Measurements from ENCODE around the gene CFAP45.

CFAP45 gene

GRCh38 chr1:159877695-159878444 is 22.1 kb downstream of the CFAP45 start:
- no peak for DNase-seq (ENCODE audit: low read depth, low spot score)

GRCh38 chr1:159873530-159874143 is 26.3 kb downstream of the CFAP45 start:
- no peak for DNase-seq (ENCODE audit: low read depth, low spot score)

GRCh38 chr1:159872891-159873290 is 27.1 kb downstream of the CFAP45 start:
- DNase-seq (ENCODE audit: low read depth, low spot score), result no peak

DNA sequence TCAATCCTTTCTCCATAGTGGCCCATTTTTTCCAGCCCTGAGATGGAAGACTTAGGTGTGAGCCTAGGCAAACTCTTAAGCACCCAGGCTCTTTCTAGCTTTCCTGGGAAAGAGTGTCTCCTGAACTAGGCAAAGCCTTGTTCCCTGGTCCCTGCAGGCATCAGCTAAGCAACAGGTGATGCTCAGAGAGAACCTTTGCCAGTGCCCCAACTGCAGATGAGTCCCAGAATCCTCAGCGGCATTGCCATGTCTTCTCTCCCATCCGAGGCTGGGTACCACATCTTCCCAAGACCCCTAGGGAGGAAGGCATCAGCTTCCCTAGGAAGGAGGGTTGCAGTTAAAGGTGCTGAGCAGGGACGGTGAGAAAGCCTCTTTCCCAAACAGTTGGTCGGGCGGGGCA is 29.3 kb downstream of the CFAP45 start:
- DNase-seq (ENCODE audit: low read depth, low spot score), result no peak

- no peak for DNase-seq (ENCODE audit: low read depth, low spot score)
Observed at GRCh38 chr1:159869607-159870006, 30.4 kb downstream of the CFAP45 start.

- no peak for DNase-seq (ENCODE audit: low read depth, low spot score)
Observed at GRCh38 chr1:159869173-159869572, 30.8 kb downstream of the CFAP45 start.

DNA sequence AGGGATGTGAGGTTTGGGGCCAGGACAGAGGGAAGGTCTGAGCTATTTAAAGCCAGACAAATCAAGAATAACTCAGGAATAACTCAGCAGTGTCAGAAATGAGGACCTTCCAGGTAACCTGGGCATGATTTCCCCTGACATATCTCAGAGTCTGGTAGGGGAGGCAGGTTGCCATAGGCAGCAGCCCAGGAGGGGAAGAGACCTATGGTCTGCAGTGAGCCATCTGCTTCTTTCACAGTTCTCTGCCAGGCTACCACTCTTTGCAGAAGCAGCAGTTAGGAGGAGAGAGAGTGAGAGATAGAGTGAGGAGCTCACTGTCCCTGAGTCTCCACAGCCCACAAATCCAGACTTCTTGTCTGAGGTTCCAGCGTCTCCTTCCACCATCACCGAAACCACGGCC is 31.2 kb downstream of the CFAP45 start:
- no peak for DNase-seq (ENCODE audit: low read depth, low spot score)

DNA sequence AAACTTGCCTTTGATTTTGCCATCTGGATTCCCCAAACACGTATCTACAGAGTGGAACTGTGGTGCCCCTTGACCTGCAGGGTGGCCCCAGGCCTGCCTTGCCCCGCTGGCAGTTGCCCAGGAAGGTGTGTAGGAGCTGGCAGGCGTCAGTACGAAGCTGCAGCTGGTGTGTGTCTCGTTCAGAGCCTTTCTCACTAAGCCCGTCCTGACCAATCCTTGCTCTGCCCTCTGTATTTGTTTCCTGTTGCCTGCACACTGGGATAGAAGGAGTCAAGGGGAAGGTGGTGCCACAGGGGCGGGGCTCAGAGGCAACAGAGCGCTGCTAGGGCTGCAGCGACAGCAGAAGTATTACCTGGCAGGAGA is 32.3 kb downstream of the CFAP45 start:
- DNase-seq (ENCODE audit: low read depth, low spot score), result no peak

DNA sequence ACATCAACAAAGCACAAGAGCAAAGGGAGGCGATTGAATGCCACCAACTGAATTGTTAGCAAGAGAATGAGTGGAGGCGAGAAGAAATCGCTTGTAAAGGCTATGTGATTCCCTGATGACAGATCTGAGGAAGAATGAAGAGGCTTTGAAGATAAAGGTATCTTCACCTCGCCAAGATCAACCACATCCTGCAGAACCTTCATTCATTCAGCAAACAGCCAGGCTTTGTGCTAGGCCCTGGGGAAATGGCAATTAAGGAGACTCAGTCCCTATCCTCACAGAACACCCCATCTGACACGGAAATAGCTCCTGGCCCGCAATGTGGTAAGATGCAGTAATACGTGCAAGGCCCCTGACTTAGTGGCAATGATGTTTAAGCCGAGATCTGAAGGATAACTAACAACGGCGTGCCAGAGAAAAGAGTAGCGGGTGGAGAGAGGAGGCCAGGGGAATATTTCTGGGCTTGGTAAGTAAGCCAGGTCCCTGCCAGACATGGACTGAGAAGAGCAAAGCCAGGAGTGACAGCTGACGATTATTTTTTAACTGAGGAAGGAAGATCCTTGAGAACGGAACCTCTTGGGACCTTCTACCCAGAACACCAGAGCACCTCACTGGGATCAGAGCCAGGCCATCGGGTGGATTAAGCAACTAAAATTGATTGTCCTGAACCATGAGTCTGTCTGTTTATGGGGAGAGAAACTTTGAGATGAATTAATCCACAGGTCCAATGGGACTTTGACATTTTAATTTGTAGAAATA is 32.9 kb downstream of the CFAP45 start:
- DNase-seq (ENCODE audit: low read depth, low spot score), result no peak

- no peak for DNase-seq (ENCODE audit: low read depth, low spot score)
Observed at GRCh38 chr1:159866066-159866465, 33.9 kb downstream of the CFAP45 start.

DNA sequence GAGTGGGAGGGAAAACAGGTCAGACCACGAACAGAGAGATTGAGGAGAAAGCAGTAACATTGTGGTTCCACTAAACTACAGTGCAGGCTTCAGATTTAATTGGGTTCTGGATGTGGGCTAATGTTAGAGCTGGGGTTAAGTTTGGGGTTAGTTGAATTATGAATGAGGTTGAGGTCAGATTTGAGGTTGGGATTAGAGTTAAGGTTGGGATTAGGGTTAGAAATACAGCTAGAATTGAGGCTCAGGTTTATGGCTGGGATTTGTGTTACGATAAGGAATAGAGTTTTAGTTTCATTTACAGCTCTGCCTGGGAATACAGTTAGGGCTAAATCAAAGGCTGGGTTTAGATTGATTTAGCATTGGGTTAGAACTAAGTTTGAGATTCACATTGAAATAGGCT is 35.7 kb downstream of the CFAP45 start:
- no peak for DNase-seq (ENCODE audit: low read depth, low spot score)

DNA sequence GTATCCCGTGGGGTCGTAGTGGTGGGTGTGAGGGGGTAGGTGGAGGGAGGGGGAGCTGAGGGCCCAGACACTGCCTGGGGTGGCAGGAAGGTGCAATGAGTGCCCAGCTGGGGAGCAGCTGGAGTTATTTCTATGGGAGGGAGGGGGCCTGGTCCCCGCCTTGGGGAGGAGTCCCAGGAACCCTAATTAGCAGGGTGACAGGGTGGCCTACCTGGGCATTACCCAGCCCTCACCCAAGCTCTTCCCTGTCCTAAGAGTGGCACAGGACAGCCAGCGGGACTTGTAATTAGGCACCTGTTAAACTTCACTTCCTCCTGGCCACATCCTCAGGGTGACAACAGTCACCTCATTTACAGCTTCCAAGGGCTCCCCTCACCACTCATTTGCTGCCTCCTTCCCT is 37.4 kb downstream of the CFAP45 start, which contains the start of gene VSIG8:
VSIG8 (minus strand) TSS at position 101 of the 400 bp plus-strand sequence. CDS start 136 bp downstream, outside the sequence.
- no peak for DNase-seq (ENCODE audit: low read depth, low spot score)

- no peak for DNase-seq (ENCODE audit: low read depth, low spot score)
Observed at GRCh38 chr1:159862031-159862430, 37.9 kb downstream of the CFAP45 start.

GRCh38 chr1:159861218-159861617 is 38.7 kb downstream of the CFAP45 start:
- no peak for DNase-seq (ENCODE audit: low read depth, low spot score)

GRCh38 chr1:159860456-159860855 is 39.5 kb downstream of the CFAP45 start:
- DNase-seq (ENCODE audit: low read depth, low spot score), result no peak

DNA sequence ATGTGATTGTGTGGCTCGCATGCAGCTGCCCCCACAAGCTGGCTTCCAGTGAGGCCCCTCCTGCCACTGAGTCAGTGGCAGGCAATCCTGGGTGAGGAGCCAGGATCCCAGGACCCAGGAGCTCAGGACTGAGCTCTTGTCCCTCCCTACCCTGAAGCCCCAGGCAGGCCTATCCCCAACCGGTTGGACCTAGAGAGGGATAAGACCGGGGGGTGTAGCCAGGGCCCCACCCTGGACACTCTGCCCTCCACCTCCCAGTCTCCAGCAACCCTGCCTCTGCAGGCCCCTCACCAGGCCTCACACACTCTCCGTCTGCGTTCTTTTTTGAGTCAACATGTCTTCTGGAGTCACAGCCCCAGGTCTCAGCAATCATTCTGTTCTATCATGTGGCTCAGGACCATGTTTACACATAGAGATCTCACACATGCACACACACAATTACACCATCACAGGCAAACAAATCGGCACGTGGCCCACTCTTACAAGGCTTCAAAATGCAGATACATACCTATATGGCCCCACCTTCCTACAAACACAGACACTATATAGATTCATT is 40.1 kb downstream of the CFAP45 start:
- DNase-seq (ENCODE audit: low read depth, low spot score), result no peak

GRCh38 chr1:159857889-159858288 is 42.1 kb downstream of the CFAP45 start:
- no peak for DNase-seq (ENCODE audit: low read depth, low spot score)

DNA sequence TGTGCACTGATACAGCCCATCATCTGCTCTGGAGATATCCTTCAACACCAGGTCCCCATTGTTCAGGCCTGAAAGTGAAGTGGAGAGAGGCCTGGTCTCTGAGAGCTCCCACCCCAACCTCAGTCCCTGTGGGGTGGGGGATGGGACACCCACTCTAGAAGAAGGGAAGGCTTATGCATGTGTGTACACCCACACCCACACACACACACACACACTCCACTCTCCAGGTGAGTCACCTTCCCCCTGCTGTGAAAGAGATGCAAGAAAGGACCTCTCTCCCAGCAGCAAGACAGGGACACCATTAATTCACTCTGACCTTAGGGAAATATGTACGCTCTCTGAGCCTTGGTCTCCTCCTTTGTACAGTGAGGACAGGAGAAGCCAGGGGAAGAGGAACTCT is 43.4 kb downstream of the CFAP45 start:
- no peak for DNase-seq (ENCODE audit: low read depth, low spot score)

DNA sequence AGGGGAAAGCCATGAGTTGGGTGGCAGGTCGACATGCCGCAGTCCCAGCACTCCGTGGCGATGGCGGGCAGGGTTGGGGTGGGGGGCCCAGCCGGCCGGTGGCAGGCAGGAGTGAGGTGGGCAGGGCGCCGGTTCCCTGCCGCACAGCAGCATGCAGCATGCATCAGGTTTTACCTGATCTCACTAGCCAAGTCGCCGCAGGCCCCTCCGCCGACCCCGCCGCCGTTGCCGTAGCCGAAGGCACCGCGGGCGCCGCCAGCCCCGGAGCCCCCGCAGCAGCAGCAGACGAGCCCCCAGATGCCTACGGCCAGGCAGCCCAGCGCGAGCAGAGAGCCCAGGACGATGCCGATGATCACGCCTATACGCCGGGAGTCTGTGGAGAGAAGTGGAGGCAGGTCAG is 44.3 kb downstream of the CFAP45 start:
- no peak for DNase-seq (ENCODE audit: low read depth, low spot score)

DNA sequence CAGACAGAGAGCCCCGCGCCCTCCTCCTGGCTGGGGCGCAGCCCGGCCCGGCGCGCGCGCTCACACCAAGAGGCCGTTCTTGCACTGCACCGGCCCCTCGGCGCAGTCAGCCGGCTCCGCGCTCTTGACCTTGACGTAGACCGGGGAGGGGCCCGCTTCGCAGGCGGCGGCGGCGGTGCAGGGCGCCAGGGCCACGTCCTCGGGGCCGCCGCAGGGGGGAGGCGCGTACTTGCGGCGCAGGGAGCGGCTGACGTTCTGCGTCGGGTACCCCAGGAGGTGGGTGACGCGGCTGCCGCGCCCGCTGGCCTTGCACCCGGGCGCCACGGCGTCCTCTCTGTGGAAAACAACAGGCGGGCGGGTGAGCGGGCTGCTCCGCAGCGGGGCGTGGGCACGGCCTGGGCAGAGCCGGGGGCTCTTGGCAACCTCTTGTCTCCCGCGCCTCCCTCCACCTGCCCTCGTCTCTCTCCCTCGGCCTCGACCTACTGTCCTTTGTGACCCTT is 45.2 kb downstream of the CFAP45 start:
- DNase-seq (ENCODE audit: low read depth, low spot score), result no peak

DNA sequence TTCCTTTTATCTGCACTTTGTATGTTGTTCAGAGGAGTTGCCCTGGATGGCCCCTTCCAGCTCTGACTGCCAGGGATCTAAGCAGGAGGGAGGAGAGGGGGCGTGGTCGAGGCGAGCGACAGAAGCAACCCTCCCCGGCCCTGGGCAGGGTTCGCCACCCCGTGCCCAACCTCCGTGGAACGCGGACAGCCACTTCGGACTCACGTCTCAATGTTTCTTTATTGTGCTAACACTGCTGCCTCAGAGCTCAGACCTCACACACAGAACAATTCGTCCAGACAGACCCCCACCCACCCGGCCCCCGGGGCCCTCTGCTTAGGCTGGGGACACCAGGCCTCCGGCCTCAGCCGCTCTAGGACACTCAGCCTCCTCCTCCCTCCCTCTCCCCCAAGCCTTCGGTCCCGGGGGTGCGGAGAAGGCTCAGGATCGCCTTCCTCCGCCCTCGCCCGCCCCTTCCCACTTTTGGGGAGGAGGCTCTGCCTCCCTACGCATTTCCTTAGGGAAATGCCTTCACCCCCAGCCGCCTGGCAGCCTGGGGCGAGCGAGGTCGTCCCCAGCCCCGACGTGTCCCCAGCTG is 45.8 kb downstream of the CFAP45 start:
- no peak for DNase-seq (ENCODE audit: low read depth, low spot score)
